GM23248 (cell line): ENCODE measurements around the gene MAGI1.

Experiments
- EZH2 ChIP-seq: fragments of 200-600 bp; sonication (generic); IDR thresholded peaks from 2 replicates; pipeline ENCODE4 v1.6.1; 2018; ENCODE audit warnings: antibody characterized with exemption, mild to moderate bottlenecking; ENCODE audit not compliant: insufficient read depth, poor library complexity, severe bottlenecking
- EZH2phosphoT487 ChIP-seq: fragments of 200-600 bp; sonication (generic); IDR thresholded peaks from 2 replicates; pipeline ENCODE4 v1.6.1; 2018; ENCODE audit warnings: antibody characterized with exemption, moderate library complexity, mild to moderate bottlenecking, low read depth; ENCODE audit not compliant: insufficient read depth

DNA sequence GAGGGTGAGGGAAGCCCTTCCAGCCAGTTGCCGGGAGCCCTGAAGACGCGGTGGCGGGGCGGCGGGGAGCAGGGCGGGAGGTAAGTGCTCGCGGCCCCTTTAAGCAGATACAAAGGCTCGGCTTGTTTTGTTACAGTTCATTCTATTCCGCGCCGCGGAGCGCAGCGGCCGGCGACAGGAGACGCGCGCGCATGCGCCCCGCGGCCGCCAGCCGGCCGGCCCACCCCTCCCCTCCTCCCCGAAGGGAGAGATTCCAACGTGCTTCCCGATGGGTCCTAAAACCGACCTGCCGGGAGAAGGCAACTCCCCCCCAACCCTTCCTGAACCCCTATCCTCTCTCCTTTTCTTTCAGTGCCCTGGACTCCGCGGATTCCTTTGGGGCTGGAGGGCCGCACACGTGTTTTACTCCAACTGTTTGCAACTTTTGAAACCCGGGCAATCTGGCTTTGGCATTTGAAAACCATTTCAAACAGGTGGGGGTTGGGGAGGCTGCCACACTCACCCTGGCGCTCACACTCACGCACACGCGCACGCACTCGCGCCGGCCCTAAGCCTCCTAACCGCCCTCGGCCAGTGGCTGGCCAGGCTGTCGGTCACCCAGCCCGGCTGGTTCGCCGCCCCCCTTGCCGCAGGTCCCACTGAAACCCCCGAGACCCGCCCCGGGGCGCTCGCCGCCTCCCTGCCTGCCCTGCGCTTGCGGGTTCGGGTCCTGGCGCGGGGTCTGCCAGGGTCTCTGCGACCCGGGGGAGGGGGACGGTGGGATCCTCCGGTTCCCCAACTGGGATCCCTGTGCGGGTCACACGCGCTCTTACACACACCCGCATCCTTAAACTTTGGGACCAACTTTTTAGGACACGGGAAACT lies at the start of gene MAGI1:
- no peak for TF ChIP-seq EZH2
- TF ChIP-seq EZH2phosphoT487: no peak
